ENCODE results near the gene CRKL.
"Not testable (repeated sequence)": the region's sequence is repeated elsewhere in the genome, so short reads cannot be mapped to it uniquely, and the experiment has no call there.

Gene CRKL

DNA sequence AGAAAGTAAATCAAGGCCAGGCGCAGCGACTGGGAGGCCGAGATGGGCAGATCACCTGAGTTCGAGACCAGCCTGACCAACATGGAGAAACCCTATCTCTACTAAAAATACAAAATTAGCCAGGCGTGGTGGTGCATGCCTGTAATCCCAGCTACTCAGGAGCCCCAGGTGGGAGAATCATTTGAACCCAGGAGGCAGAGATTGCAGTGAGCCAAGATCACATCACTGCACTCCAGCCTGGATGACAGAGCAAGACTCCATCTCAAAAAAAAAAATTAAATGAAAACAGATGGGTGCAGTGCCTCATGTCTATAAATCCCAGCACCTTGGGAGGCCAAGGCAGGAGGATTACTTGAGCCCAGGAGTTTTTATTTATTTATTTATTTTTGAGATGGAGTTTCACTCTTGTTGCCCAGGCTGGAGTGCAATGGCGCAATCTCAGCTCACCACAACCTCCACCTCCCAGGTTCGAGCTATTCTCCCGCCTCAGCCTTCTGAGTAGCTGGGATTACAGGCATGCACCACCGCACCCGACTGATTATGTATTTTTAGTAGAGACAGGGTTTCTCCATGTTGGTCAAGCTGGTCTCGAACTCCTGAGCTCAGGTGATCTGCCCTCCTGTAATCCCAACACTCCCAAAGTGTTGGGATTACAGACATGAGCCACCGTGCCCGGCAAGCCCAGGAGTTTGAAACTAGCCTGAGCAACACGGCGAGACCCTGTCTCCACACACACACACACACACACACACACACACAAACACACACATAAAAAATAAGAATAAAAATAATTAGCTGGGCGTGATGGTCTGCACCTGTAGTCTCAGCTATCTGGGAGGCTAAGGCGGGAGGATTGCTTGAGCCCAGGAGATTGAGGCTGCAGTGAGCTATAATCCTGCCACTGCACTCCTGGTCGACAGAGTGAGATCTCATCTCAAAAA is 15.8 kb upstream of the CRKL start:
- not testable (repeated sequence) for DNase-seq

DNA sequence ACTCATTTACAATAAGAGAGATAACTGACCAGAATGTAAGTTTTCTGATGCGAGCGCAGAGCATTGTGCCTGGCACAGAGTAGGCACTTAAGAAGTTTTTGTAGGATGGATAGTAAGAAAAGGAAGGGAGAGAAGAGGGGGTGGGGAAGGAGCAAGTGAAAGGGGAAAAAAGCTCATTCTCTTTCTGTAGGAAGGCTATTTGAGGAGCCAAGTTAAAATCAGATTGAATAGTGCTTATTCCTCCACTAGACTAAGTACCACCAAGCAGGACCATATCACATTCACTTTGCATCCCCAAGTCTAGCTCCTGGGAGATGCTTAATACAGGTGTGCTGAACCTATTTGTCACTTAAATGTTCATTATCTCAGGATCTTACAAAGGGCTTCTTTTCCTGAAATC is 14.1 kb upstream of the CRKL start:
- no peak for DNase-seq

DNA sequence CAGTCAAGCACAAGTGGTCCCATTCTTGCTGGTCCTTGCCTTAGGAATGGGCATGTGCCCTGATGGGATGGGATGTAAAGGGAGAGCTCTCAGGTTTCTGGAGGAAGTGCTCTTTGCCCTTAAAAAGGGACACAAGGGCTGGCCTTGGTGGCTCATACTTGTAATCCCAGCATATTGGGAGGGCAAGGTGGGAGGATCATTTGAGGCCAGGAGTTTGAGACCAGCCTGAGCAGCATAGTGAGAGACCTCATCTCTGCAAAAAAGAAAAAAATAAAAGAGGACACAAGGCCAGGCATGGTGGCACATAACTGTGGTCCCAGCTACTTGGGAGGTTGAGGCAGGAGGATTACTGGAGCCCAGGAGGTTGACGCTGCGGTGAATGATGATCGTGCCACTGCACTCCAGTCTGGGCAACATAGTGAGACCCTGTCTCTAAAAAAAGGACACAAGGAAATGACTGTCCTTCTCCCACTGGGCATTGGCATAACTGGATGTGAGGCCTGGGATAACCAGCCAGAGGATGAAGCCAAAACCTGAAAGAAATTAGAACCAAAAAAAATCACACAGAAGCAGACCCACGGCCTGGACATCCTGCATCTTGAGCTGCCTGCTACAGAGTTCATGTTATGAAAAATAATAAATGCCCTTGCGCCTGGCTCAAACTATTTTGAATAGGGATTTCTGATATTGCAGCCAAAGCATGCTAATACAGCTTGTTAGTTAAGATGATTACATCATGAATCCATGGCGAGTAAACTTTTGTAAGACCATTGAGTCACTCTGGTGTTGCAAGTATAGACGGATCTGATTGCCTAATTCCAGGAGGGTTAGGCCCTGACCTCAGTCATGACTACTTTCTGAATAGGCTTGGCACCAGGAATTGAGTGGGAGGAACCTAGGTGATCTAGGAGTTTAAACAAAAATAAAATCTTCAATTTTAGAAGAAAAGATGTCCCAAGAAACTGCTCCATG is 12.9 kb upstream of the CRKL start:
- no peak for DNase-seq

DNA sequence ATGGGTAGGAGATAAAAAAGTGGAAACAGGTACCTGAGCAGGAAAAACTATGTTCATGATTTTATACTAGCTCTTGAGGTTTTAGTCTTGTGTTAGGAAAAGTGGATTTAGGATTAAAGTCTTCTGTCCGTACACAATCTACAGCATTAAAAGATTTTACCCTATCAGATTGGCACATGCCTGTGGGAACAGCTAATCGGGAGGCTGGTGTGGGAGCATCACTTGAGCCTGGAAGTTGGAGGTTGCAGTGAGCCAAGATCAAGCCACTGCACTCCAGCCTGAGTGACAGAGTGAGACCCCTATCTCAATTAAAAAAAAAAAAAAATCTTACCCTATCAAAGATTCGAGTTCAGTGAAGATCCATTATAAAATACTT is 12.2 kb upstream of the CRKL start:
- no peak for DNase-seq

DNA sequence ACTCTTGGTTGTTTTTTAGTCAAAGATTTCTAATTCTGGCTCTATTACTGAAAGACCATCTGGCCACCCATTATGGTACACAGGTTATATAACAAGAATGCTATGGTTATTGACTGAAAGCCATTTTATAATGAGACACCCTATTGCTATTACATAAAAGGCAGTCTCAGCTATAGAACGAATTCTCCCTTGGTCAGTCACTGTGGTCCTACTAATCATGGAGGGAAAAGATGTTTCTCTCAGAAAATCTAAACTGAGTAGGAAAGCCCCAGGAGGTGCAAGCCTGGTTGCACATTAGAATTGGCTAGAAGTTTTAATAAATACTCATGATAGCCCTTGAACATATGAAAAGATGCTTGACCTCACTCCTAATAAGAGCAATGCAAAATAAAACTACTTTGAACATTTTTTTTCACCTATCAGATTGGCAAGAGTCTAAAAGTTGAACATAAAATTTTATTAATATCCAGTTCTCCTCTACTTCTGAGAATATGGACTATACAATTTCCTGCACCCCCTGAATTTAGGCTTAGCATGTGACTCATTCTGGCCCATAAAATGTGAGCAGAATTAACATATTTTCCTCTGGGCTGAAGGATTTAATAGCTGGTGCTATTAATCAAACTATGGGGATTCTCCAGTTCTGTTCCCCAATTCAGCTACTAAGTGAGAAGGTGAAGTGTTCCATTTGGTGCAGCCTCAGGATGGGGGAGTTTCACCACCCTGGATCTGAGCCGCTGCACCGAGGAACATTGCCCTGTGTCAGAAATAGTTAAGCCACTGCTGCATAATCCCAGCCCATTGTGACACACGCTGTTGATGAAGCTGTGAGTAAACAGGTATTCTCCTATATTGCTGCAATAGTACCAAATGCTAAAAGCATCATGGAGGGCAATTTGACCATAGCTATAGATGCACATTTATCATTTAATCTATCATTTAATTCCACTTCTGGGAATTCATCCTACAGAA is 11.5 kb upstream of the CRKL start:
- no peak for DNase-seq

DNA sequence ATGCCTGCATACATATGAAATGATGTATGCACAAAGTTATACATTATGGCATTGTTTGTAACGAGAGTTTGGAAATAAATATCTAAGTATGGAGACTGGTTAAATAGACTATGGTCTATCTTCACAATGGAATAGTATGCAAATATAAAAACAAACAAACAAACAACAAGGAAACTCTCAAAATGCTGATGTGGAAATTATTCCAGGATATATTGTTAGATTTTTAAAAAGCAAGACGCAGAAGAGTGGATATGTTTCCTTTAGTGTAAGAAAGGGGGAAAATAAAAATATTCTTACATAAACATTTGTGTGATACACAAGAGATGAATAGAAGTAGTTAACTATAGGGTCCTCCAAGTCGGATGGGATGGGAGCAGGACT is 10.8 kb upstream of the CRKL start:
- DNase-seq, result no peak

DNA sequence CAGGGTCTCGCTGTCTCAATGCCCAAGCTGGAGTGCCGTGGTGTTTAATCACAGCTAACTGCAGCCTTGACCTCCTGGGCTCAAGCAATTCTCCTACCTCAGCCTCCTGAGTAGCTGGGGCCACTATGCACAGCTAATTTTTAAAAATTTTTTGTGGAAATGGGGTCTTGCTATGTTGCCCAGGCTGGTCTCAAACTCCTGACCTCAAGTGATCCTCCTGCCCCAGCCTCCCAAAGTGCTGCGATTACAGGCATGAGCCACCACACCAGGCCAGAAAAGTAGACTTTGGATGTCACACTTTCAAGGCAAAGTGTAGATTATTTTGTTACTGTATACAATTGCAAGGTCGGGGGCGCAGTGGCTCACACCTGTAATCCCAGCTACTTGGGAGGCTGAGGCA is 8.5 kb upstream of the CRKL start:
- DNase-seq, result not testable (repeated sequence)

DNA sequence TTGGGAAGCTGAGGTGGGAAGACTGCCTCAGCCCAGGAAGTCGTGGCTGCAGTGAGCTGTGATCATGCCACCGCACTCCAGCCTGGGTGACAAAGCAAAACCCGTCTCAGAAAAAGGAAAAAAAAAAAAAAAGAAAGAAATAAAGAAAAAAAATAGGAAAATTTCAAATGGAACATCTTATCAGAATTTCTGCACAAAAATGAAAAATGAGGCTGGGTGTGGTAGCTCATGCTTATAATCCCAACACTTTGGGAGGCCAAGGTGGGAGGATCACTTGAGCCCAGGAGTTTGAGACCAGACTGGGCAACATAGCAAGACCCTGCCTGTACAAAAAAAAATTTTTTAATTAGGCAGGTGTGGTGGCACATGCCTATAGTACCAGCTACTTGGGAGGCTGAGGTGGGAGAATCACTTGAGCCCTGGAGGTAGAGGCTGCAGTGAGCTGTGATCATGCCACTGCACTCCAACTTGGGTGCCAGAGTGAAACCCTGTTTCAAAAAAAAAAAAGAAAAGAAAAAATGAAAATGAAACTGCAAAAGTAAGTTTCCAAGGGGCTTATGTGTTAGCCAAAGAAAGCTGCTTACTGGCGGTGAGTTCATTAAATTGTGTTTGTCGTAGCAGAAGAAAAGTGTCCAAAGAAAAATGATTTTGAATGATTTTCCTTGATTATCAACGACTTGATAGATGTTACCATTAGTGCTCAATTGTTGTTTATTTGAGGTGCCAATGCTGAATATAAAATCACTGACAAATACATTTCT is 7.5 kb upstream of the CRKL start:
- no peak for DNase-seq

DNA sequence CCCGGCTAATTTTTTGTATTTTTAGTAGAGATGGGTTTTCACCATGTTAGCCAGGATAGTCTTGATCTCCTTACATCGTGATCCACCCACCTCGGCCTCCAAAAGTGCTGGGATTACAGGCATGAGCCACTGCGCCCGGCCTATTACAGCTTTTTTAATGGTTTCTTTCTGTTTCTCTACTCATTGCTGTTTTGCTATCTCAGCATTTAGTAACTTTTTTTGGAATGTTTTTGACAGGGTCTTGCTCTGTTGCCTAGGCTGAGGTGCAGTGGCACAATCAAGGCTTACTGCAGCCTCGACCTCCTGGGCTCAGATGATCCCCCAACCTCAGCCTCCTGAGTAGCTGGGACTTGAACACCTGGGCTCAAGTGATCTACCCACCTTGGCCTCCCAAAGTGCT is 4.7 kb upstream of the CRKL start:
- no peak for DNase-seq

DNA sequence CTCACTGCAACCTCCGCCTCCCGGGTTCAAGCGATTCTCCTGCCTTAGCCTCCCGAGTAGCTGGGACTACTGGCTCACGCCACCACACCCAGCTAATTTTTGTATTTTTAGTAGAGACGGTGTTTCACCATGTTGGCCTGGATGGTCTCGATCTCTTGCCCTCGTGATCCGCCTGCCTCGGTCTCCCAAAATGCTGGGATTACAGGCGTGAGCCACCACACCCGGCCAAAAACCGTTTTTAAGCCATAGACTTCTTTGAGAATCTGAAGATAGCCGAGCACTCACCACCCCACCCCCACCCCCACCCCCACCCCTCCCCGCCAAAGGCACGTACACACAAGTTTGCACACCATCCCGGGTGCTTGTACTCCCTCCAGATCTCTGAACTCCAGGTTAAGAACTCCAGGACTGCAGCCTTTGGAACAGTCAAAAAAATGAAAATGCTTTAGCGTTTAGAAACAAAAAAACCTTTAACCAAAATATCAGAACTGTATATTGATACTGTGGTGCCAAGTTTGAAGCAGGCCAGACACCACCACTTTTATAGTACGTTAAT is 1.5 kb downstream of the CRKL start:
- no peak for DNase-seq

DNA sequence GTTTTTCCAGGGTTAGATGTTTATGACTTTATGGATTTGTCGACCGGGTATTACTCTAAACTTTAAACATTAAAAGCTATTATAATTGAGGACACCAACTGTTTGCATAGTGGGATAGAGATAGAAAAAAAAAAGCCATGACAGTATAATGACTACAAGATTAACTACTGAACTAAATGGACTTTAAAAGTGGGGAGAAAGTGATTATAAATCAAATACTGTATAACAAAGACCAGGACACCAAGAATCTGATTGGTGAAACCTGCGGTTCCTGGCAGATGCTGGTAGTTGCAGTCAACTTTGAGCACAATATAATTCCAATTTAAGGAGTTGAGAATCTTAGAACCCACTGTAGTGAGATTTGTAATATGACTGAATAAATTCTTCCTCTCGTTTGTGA is 2.5 kb downstream of the CRKL start:
- DNase-seq, result no peak

DNA sequence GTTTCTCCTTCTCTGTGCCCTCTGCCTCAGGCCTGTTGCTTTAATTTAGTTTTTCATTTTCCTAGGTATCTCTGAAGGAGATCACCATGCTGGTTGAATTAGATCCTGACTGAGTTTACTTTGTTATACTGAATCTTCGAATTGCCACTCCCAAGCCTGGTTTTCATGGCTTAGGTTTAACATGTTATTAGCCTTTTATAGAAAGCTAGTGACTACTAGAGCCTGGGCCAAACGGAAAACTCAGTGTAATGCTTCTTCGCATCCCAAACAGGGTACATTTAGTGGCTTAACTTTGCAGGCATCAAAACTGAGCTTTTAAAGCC is 3.6 kb downstream of the CRKL start:
- DNase-seq, result no peak

DNA sequence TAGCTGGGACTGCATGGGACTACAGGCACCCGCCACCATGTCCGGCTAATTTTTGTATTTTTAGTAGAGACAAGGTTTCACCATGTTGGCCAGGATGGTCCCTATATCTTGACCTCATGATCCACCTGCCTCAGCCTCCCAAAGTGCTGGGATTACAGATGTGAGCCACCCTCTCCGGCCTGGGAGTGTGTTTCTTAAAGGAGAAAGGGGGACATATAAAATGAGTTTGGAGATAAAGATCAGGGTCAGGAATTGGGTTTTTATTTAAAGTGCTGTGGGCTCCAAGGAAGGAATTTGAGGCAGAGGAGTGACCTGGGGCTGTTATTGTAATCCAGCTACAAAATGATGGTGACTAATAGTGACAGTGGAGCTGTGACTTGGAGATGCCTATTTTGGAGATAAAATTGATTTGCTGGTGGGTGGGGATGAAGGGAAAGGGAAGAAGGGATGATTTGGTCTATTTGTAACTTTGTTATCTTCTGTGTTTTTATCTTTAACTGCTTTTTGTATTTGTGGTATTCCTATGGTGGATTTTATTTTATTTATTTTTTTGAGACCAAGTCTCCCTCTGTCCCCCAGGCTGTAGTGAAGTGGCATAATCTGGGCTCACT is 5.0 kb downstream of the CRKL start:
- no peak for DNase-seq

DNA sequence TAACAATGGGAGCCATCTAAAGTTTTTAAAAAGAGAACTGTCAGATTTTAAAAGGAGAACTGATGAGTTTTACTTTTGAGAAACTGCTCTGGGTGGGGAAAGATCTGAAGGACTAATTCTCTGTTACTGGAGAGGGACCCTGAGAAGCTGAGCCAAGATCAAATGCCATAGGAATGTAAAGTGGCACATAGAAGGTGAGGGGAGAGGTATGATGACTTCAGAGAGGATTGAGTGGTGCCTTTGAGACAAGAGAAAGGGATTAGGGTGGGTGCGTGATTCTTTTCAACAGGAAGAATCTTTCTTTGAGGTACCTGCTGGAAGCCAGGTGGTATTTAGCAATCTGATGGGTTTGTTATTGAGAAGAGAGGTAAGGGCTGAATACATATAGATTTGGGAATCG is 9.0 kb downstream of the CRKL start:
- no peak for DNase-seq

DNA sequence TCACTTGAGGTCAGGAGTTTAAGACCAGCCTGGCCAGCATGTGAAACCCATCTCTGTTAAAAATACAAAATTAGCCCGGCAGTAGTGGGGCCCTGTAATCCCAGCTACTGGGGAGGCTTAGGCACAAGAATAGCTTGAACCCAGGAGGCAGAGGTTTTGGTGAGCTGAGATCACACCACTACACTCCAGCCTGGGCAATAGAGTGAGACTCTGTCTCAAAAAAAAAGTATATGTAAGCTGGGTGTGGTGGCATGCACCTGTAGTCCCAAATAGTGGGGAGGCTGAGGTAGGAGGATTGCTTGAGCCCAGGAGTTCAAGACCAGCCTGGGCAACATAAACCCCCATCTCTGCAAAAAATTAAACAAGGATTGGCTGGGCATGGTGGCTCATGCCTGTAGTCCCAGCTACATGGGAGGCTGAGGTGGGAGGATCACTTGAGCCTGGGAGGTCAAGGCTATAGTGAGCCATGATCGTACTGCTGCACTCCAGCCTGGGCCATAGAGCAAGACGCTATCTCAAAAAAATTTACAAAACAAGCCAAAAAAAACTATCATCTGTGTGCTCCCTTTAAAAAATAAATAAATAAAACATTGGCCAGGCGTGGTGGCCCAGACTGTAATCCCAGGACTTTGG is 10.8 kb downstream of the CRKL start:
- no peak for DNase-seq

DNA sequence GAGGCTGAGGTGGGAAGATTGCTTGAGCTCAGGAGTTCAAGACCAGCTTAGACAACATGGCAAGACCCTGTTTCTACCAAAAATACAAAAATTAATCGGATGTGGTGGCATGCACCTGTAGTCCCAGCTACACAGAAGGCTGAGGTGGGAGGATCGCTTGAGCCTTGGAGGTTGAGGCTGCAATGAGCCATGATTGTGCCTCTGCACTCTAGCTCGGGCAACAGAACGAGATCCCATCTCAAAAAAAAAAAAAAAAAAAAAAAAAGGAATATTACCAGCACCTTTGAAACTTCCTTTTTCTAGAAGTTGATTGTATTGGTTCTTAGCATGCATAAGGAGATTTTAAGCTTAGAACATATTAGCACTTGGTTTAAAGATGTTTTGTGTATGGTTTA is 11.4 kb downstream of the CRKL start:
- DNase-seq, result no peak

DNA sequence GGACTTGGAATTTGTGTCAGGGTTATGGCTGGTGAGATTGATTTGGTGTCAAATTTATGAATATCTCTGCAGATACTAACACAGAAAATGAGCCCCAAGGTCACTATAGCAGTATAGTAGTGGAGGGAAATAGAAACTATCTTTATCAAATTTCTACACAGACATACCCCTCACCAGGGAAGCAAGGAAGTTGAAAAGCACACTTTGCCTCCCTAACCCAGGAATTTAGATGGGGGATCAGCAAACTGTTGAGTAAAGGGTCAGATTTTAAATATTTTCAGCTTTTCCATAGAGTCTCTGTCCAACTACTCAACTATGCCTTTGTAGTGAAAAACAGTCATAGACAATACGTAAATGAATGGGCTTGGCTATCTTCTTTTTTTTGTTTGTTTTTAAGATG is 12.8 kb downstream of the CRKL start:
- no peak for DNase-seq

DNA sequence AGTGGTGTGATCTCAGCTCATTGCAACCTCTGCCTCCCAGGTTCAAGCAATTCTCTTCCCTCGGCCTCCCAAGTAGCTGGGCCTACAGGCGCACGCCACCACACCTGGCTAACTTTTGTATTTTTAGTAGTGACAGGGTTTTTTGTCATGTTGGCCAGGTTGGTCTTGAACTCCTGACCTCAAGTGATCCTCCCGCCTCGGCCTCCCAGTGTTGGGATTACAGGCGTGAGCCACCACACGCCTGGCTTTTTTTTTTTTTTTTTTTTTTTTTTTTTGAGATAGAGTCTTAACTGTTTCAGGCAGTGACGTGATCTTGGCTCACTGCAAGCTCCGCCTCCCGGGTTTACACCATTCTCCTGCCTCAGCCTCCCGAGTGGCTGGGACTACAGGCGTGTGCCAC is 13.2 kb downstream of the CRKL start:
- not testable (repeated sequence) for DNase-seq

DNA sequence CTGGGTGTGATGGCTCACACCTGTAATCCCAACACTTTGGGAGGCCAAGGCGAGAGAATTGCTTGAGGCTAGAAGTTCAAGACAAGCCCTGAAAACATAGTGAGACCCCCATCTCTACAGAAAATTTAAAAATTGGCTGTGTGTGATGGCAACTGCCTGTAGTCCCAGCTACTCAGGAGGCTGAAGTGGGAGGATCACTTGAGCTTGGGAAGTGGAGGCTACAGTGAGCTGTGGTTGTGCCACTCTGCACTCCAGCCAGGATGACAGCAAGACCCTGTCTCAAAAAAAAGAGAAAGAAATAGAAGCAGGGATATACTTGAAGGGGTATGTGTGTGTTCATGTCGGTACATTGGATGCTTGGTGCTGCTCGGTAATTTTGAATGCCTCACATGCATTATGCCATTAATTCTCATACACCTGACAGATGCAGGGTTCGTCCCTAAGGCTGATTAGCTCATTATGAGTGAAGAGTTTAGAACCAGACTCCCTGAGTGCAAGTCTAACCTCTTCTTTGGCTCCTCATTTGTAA is 14.0 kb downstream of the CRKL start:
- no peak for DNase-seq

DNA sequence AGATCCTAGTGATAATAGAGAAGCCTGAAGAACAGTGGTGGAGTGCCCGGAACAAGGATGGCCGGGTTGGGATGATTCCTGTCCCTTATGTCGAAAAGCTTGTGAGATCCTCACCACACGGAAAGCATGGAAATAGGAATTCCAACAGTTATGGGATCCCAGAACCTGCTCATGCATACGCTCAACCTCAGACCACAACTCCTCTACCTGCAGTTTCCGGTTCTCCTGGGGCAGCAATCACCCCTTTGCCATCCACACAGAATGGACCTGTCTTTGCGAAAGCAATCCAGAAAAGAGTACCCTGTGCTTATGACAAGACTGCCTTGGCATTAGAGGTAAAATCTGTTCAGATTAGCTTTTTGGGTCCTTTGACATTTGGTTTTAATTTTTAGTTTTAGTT is 16.7 kb downstream of the CRKL start:
- no peak for DNase-seq

DNA sequence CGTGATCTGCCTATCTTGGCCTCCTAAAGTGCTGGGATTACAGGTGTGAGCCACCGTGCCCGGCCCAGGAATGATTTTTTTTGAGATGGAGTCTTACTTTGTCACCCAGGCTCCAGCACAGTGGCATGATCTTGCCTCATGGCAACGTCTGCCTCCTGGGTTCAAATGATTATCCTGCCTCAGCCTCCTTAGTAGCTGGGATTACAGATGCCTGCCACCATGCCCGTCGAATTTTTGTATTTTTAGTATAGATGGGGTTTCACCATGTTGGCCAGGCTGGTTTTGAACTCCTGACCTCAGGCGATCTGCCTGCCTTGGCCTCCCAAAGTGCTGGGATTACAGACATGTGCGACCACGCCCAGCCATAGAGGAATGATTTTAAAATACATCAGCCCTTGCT is 17.8 kb downstream of the CRKL start:
- DNase-seq, result not testable (repeated sequence)
